Measurements from ENCODE around the gene CASP2. TPM values are rescaled to one million over a fixed set of nuclear protein-coding genes. Genes with fewer than 3 reads are reported as not detected.

Gene CASP2
- polyA plus RNA-seq, 1 donor (not counting 4 experiments of a cell fraction or from before 2014, with no cell fraction given) = 12.8 TPM

DNA sequence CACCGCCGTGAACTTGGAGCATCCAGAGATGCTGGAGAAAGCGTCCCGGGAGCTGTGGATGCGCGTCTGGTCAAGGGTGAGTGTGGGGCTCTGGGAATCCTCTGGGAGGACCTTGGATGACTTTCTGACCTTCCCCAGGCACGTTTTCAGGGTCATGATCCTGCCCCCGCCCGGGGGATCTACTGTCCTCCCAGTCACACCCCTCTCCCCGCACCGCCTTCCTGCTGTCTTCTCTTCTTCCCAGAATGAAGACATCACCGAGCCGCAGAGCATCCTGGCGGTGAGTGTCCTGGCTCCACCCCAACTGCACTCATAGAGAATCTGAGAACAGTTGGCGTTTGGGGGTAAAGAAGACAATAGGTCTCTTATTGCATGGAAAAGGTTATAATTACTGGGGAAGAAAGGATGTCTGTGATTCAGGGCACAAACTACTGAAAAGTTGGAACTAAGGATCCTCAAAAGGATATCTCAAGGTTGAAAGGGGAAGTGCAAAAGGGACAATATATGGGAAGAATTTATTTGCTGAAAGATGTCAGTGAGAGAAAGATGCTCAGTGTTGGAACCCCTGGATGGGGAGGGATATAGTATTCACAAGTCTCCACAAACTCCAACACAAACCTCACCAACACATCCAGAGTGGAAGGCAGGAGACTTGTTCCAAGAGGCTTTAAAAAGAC lies 23.0 kb upstream of the CASP2 start:
- H3K79me2 ChIP-seq (ENCODE audit: control insufficient read depth, insufficient read depth, low read length) = peaks cover 20% of the 10 kb centered on the region
- H3K9ac ChIP-seq (ENCODE audit: control insufficient read depth, extremely low read depth, insufficient read depth, low read length) = no peak overlapping the region
- H3K4me2 ChIP-seq (ENCODE audit: control insufficient read depth, extremely low read depth, insufficient read depth, low read depth, low read length) = no peak overlapping the region
- H3K9me1 ChIP-seq (ENCODE audit: control insufficient read depth, extremely low read depth, insufficient read depth, low read length) = peaks cover 2% of the 10 kb centered on the region
- dilution Hi-C loops (cut with MboI; ENCODE audit: extremely low pct_ligation_motif_present, low sequenced_read_pairs) = no loop called here
- DNase-seq (ENCODE audit: low read depth, low spot score) (no peak), FAIRE-seq (no peak)
- no peaks in the 10 kb centered on the region for H3K27me3 ChIP-seq (ENCODE audit: control insufficient read depth, extremely low read depth, insufficient read depth, low read length)
- H3K4me1 ChIP-seq (ENCODE audit: control insufficient read depth, extremely low read depth, insufficient read depth, low read length) = peaks cover 3% of the 10 kb centered on the region
- H3K27ac ChIP-seq (ENCODE audit: control insufficient read depth, insufficient read depth, low read length) = no peak overlapping the region
- no peaks in the 10 kb centered on the region for H4K20me1 ChIP-seq (ENCODE audit: control insufficient read depth, extremely low read depth, insufficient read depth, low read length)
- no peak overlapping the region for H2AFZ ChIP-seq (ENCODE audit: control insufficient read depth, low read length)
- no peaks in the 10 kb centered on the region for H3K9me3 ChIP-seq (ENCODE audit: control insufficient read depth, low read depth, low read length)
- peaks cover 15 to 23% of the 10 kb centered on the region in 2 experiments for H3K36me3 ChIP-seq (ENCODE audit: control insufficient read depth in 2 of 2, extremely low read depth in 1 of 2, insufficient read depth in 2 of 2, low read length in 2 of 2)
- H3K4me3 ChIP-seq (ENCODE audit: control insufficient read depth in 2 of 3, extremely low read depth in 1 of 3, insufficient read depth in 2 of 3, low read depth in 1 of 3, low read length in 3 of 3) = no peak overlapping the region
- TF ChIP-seq, protein P1, sequence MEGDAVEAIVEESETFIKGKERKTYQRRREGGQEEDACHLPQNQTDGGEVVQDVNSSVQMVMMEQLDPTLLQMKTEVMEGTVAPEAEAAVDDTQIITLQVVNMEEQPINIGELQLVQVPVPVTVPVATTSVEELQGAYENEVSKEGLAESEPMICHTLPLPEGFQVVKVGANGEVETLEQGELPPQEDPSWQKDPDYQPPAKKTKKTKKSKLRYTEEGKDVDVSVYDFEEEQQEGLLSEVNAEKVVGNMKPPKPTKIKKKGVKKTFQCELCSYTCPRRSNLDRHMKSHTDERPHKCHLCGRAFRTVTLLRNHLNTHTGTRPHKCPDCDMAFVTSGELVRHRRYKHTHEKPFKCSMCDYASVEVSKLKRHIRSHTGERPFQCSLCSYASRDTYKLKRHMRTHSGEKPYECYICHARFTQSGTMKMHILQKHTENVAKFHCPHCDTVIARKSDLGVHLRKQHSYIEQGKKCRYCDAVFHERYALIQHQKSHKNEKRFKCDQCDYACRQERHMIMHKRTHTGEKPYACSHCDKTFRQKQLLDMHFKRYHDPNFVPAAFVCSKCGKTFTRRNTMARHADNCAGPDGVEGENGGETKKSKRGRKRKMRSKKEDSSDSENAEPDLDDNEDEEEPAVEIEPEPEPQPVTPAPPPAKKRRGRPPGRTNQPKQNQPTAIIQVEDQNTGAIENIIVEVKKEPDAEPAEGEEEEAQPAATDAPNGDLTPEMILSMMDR (optimal IDR thresholded peaks at IDR 0.05 in 1 of 3, IDR thresholded peaks at IDR 0.05 in 1 of 3, conservative IDR thresholded peaks at IDR 0.05 in 1 of 3; ENCODE audit: extremely low read depth in 1 of 3, insufficient read depth in 2 of 3, low read length in 3 of 3) = no peak
- TF ChIP-seq EZH2 (IDR thresholded peaks at IDR 0.05; ENCODE audit: low read length) = no peak

DNA sequence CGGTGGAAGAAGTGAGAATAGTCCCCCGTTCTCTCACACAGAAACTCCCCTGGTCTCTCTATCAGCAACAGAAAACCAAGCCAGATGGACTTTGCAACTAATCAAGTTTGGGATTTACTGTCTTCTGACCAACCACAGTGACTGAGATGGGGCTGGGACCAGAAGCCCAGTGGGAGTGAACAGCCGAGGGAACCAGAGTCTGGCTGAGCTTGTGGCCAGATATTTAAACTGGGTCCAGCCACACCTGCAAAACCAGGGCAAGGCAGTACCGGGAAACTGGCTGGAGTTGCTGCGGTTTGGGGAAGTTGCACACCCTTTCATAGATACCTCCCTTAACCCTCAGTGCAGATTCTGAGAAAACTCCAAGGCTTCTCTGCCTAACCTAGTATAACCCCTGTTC lies 18.9 kb upstream of the CASP2 start:
- H3K4me1 ChIP-seq (ENCODE audit: control insufficient read depth, extremely low read depth, insufficient read depth, low read length) = peaks cover 3% of the 10 kb centered on the region
- dilution Hi-C loops (cut with MboI; ENCODE audit: extremely low pct_ligation_motif_present, low sequenced_read_pairs) = no loop called here
- no peak overlapping the region for H3K4me3 ChIP-seq (ENCODE audit: control insufficient read depth in 2 of 3, extremely low read depth in 1 of 3, insufficient read depth in 2 of 3, low read depth in 1 of 3, low read length in 3 of 3)
- TF ChIP-seq EZH2 (IDR thresholded peaks at IDR 0.05; ENCODE audit: low read length) = no peak
- TF ChIP-seq, protein P1 (optimal IDR thresholded peaks at IDR 0.05 in 1 of 3, IDR thresholded peaks at IDR 0.05 in 1 of 3, conservative IDR thresholded peaks at IDR 0.05 in 1 of 3; ENCODE audit: extremely low read depth in 1 of 3, insufficient read depth in 2 of 3, low read length in 3 of 3) = no peak
- H3K27me3 ChIP-seq (ENCODE audit: control insufficient read depth, extremely low read depth, insufficient read depth, low read length) = no peaks in the 10 kb centered on the region
- H2AFZ ChIP-seq (ENCODE audit: control insufficient read depth, low read length) = no peak overlapping the region
- no peak for DNase-seq (ENCODE audit: low read depth, low spot score)
- no peak overlapping the region for H3K9ac ChIP-seq (ENCODE audit: control insufficient read depth, extremely low read depth, insufficient read depth, low read length)
- H3K4me2 ChIP-seq (ENCODE audit: control insufficient read depth, extremely low read depth, insufficient read depth, low read depth, low read length) = no peak overlapping the region
- no peaks in the 10 kb centered on the region for H4K20me1 ChIP-seq (ENCODE audit: control insufficient read depth, extremely low read depth, insufficient read depth, low read length)
- H3K9me3 ChIP-seq (ENCODE audit: control insufficient read depth, low read depth, low read length) = no peaks in the 10 kb centered on the region
- H3K36me3 ChIP-seq (ENCODE audit: control insufficient read depth in 2 of 2, extremely low read depth in 1 of 2, insufficient read depth in 2 of 2, low read length in 2 of 2) = peaks cover 15 to 23% of the 10 kb centered on the region in 2 experiments
- H3K27ac ChIP-seq (ENCODE audit: control insufficient read depth, insufficient read depth, low read length) = no peak overlapping the region
- peaks cover 2% of the 10 kb centered on the region for H3K9me1 ChIP-seq (ENCODE audit: control insufficient read depth, extremely low read depth, insufficient read depth, low read length)
- no peak for FAIRE-seq
- H3K79me2 ChIP-seq (ENCODE audit: control insufficient read depth, insufficient read depth, low read length) = peaks cover 11% of the 10 kb centered on the region

Measured in keratinocyte (primary cell).